KOPT-K1 (cell line): ENCODE measurements around the gene RSPO1.

Experiments used
- H3K27ac ChIP-seq: fragments of 200-600 bp; sonication (generic); 2 replicates; pipeline ENCODE4 v1.5.1; 2016; ENCODE audit warnings: antibody characterized with exemption, mild to moderate bottlenecking, low read depth, low read length; ENCODE audit not compliant: poor library complexity, severe bottlenecking
- H3K36me3 ChIP-seq: fragments of 200-600 bp; sonication (generic); 2 replicates; pipeline ENCODE4 v1.5.1; 2017; ENCODE audit warnings: antibody characterized with exemption, mild to moderate bottlenecking, low read length, moderate library complexity; ENCODE audit not compliant: insufficient read depth
- H3K9me3 ChIP-seq: fragments of 200-600 bp; sonication (generic); 2 replicates; pipeline ENCODE4 v1.5.1; 2017; ENCODE audit warnings: antibody characterized with exemption, low read length, mild to moderate bottlenecking; ENCODE audit not compliant: insufficient read depth, poor library complexity, severe bottlenecking

The RSPO1 gene

DNA sequence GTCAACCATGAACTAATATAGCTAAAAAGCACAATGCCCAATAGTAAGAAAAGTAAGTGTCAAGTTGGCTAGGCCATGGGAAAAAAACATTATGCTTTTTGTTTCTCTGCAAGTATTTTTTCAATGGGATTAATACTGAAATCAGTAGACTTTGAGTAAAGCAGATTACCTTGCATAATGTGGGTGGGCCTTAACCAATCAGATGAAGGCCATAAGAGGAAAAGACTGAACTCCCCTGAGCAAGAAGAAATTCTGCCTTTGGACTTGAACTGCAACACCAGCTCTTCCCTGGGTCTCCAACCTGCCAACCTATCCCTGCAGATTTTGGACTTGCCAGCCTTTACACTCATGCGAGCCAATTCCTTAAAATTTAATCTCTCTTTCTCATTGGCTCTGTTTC is 6.4 kb upstream of the RSPO1 start:
- Histone ChIP-seq H3K27ac (no peak overlapping the region), H3K9me3 (no peaks in the 10 kb centered on the region), H3K36me3 (no peaks in the 10 kb centered on the region)

DNA sequence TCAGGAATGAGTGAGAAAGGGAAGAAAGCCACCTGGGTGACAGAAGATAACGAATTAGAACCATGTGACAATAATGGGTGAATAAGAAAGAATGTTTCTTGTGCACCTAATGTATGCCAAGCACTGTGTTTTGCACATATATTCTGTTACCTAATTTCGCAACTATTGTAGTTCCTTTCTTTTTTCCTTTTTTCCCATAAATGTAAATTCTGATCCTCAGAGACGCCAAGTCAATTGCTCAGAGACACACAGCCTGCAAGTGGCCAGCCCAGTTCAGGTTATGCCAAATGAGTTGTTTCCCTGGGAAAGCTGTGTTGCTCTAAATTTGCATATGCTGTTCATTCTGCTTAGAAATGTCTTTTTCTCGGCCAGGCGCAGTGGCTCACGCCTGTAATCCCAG is 1.7 kb upstream of the RSPO1 start:
- H3K36me3 ChIP-seq = no peaks in the 10 kb centered on the region
- no peaks in the 10 kb centered on the region for H3K9me3 ChIP-seq
- H3K27ac ChIP-seq = no peak overlapping the region

DNA sequence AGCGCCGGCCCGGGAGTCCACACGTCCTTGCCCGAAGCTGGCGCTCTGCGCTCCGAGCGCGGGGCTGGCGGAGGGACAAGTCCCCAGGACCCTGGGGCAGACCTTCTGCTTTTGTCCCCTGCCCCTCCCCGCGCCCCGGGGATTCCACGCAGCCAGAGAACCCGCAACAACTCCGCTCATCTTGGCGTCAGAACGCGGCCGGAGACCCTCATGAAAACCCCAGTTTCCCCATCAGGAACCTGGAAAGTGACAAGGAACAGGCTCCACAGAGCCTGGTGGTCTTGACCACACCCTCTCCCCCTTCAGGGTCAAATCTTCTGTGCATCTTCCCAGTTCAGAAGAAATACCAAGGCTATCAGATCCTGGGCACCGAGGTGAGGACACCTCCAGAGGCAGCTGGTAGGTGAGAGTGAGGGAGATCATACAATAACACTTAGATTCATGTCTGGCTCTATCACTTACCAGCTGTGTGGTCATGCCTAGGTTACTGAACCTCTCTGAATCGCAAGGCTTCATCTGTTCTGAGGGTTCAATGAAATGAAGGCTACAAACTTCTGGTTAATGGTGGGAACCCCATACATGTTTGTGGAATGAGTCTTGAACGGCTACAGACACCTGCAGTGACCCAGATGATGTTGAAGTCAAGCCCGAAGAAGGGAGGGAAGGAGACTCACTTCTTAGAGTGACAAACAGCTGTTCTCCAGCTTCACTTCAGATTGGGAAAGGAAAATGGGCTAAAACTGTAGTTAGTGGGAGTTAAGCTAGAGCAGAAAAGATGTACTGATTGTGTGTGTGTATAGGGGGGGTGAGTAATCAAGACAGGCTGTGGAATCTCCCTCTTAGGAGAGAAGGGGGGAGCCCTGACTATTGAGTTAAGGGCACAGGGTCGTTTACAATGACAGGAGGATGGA is 555 bp upstream of the RSPO1 start:
- no peak overlapping the region for H3K27ac ChIP-seq
- no peaks in the 10 kb centered on the region for H3K36me3 ChIP-seq
- no peaks in the 10 kb centered on the region for H3K9me3 ChIP-seq

DNA sequence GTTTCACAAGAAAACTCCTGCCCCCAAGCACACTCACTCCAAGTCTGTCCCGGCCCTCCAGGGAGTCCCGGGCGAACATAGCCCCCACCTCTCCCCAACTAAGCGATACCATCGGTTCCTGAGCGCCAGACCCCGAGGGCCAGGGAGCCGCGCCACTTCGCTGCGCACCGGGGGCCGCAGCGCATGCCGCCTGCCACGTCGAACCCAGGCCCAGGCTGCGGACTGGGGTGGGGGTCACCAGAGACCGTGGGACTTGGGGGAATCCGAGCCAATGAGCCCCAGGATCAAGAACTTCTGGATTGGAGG is 801 bp downstream of the RSPO1 start:
- no peak overlapping the region for H3K27ac ChIP-seq
- H3K36me3 ChIP-seq = no peaks in the 10 kb centered on the region
- H3K9me3 ChIP-seq = no peaks in the 10 kb centered on the region

DNA sequence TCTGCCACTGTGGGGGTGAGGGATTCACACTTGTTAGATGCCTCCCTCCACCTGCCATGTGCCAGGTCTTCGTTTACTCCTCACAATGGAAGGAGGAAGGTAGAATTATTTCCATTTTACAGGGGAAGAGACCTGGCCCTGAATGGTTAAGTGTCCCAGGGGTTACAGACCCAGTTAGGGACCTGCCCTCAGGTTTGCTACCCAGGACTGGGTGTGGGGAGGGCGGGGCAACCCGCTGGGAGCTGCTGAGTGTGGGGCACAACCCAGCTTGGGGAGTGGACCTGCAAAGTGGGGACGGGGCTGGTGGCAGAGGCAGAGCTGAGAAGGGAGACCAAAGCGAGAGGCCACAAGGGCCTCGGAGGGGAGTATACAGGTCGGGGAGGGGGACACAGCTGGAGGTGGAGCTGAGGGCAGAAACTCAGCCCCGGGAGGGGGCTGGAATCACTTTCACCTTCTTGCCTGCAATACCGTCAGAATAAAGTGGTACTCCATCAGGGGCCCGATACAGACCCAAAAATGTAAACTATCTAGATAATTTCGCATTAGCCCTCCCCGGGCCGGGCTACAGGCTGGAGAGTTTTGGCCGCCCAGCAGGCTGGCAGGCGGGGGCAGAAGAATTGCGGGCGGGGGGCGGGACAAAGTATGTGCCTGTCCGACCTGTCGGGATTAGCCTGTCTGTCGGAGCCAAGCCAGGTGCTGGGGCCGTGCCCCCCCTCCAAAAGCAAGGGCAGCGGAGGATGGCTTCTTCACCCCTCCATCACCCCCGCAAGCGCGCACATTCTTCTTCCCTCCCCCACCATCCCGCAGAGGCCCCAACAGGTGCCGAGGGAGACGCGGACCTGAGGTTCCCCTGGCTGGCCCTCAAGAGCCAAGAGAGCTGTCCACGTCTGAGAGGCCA is 1.4 kb downstream of the RSPO1 start:
- no peak overlapping the region for H3K27ac ChIP-seq

DNA sequence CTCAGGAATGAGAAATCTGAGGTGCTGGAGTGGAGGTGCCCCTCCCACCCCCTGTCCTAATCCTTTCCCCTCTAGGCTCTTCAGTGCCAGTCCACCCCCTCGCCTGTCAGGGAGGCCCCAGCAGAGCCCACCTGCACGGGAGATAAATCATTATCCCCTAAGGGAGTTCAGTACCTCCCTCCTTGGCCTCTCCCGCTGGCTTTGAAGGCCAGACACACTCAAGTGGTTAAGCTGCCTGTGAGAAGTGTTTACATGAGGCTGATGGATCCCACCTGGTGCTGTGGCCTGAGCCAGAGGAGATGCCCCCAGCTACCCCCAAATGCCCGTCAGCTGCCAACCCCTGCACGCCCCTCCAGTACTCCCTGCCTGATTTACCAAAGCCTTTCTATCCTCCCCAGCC is 3.7 kb downstream of the RSPO1 start:
- Histone ChIP-seq H3K9me3 (no peaks in the 10 kb centered on the region), H3K27ac (no peak overlapping the region), H3K36me3 (no peaks in the 10 kb centered on the region)

More for the DNA sequence above, 1.4 kb downstream of the RSPO1 start:
- Histone ChIP-seq H3K36me3 (no peaks in the 10 kb centered on the region), H3K9me3 (no peaks in the 10 kb centered on the region)

DNA sequence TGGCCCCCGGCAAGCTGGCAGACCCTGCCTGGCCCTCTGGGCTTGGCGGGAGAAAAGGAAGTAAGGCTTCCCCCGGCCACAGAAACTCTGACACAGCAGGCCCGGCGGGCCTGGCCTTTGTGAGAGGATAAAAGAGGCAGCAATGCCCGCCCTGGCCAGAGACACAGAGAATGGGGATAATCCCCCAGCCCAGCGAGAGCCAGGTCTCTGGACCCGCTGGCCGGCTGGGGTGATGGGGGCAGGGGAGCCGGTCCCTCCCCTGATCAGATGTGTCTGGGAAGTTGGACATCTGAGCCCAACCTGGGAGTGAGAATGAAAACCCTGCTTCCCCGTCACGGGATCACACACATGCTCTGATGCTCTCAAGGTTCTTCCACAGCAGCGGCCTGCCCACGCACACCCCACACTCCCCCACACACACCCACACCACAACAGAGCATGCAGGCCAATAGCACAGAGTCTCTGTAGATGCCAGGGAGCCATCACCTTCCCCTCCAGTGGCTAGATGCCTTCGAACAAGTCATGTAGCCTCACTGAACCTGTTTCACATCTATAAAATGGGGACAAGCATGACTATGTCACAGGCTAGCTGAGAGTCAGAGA is 4.2 kb downstream of the RSPO1 start:
- no peaks in the 10 kb centered on the region for H3K36me3 ChIP-seq
- no peak overlapping the region for H3K27ac ChIP-seq
- H3K9me3 ChIP-seq = no peaks in the 10 kb centered on the region

DNA sequence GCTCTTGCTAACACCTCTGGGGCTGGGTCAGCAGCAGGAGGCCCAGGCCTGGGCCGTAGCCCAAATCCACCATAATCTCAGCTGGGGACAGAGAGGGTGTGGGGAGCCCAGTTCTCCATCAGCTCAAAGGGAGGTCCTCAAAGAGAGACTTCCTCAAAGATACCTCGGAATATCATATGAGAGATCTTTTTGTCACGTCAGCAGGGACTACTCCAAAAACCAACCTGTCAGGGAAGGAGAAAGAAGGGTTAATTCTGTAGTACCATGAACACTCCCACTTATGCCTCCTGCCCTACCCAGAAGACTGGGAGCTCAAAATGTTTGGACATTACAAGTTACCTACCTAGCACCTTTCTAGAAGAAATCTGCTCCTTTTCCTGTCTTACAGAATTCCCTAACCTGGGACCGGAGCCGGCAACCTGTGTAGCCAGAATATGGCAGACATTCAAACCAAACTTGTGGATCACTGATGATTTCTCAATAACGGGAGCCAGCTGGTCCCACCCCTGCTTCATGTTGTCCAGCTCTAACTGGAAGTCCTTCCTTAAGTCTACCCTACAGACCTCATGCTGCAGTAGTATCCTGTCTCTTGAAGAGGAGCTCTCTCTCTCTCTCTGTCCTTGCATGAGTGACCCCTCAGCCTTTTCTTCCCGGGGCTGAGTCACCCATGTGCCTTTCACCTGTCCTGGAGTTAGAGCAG is 4.8 kb downstream of the RSPO1 start:
- no peak overlapping the region for H3K27ac ChIP-seq
- H3K9me3 ChIP-seq = no peaks in the 10 kb centered on the region
- H3K36me3 ChIP-seq = no peaks in the 10 kb centered on the region

DNA sequence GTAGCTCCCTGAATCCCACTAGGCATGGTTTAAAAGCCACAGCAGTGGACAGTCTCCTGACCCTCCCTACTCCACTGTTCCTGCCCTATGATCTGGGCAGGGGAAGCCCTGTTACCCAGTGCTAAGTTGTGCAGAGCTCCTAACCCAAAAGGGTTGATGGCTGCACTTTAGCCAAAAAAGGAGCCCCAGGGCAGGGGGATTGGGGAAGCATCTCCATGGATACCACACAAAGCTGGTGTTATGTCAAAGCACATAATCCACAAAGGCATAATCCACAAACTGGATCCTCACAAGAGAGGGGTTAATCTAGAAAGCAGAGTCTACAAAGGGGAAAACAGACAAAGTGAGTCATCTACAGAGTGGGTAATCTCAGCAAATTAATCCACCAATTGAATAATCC is 5.7 kb downstream of the RSPO1 start:
- Histone ChIP-seq H3K9me3 (no peaks in the 10 kb centered on the region), H3K27ac (no peak overlapping the region), H3K36me3 (no peaks in the 10 kb centered on the region)

DNA sequence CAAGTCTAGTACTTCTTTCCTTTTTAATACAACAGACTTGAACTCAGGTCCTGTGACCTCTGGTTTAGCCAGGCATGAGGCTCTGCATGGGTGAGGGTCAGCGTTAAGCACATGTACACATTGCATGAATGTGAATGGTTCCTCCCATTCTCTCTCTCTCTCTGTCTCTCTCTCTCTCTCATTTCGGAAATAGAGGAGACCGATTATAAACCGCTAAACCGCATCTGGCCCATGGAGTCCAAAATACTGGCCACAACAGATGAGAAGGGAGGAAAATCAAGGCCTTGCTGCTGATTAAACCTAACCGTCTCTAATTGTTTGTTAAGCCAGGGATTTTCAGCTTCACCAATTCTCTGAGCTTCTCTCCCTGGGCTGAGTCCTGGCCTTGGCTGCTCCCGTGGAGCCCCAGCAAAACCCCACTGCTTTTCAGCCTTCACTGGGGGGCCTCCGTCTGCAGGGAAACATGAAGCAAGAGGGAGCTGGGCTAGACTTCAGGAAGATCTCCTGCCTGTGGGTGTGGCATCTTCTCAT is 6.6 kb downstream of the RSPO1 start:
- Histone ChIP-seq H3K27ac (no peak overlapping the region), H3K9me3 (no peaks in the 10 kb centered on the region), H3K36me3 (no peaks in the 10 kb centered on the region)

DNA sequence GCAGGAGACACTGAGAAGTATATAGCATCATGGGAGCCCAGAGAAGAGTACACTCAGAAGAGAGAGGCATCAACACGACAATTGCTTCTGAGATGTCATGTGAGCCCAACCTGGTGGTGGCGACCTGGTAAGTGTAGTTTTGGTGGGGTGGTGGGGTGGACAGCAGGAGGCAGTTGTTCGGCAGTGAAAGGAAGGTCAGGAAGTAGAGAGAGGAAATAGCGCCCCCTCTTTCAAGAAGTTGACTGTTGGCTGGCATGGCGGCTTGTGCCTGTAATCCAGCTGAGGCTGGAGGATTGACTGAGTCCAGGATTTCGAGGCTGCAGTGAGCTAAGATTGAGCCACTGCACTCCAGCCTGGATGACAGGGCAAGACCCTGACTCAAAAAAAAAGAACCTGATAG is 12.6 kb downstream of the RSPO1 start:
- no peak overlapping the region for H3K27ac ChIP-seq
- no peaks in the 10 kb centered on the region for H3K36me3 ChIP-seq
- no peaks in the 10 kb centered on the region for H3K9me3 ChIP-seq

DNA sequence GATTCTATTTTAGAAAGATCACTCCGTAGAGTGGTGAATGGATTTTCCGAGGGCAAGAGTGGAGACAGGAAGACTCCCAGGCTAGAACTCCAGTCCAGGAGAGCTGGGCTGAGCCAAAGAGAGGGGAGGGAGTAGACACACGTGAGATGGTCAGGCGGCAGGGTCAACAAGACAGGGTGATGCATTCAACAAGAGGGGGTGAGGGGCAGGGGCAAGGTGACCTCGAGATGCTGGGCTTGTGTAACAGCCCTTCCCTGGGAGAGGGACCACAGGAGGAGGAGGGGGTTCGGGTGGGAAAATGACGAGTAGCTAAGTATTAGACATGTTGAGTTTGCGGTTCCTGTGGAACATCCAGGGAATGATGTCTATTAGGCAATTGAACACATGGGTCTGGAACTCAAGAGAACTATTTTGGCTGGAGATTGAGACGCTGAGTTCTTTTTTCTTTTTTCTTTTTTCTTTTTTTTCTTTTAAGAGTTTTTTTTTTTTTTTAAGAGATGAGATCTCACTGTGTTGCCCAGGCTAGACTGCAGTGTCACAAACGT is 13.3 kb downstream of the RSPO1 start:
- Histone ChIP-seq H3K36me3 (no peaks in the 10 kb centered on the region), H3K9me3 (no peaks in the 10 kb centered on the region), H3K27ac (no peak overlapping the region)

DNA sequence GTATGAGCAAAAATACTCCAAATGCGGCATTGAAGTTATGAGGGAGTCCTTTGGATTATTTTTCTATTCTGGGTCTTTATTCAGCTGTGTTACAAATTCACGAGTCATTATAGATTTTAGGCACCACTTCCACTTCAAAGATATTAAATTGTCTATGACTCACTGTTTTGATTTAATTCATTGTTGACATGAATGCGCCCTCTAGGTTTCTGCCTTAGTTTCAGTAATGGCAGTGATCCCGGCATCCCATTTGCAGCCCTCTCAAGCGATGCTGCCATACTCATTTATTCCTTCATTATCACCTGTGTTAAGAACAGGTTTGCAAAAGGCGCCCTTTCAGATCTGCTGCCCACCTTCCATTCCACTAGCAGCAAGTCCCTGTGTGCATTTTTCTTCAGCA is 14.0 kb downstream of the RSPO1 start:
- Histone ChIP-seq H3K36me3 (no peaks in the 10 kb centered on the region), H3K27ac (no peak overlapping the region), H3K9me3 (no peaks in the 10 kb centered on the region)

DNA sequence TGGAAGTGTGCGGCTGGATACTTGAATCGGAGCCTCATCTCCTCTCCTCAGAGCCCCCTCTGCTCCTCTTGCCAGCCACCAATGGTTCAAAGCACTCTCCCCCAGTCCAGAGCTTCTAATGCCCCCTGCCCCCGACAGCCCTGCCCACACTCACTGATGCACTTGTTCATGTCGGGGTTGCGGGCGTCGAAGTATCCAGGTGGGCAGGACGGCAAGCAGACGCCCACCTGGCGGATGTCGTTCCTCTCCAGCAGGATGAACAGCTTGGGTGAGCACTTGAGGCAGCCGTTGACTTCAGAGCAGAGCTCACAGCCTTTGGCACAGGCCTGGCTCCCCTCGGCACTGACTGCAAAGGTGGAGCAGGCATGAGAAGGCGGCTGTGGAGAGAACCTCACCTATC is 18.4 kb downstream of the RSPO1 start:
- H3K9me3 ChIP-seq = no peaks in the 10 kb centered on the region
- H3K27ac ChIP-seq = no peak overlapping the region
- no peaks in the 10 kb centered on the region for H3K36me3 ChIP-seq
